BJ (cell line): ENCODE measurements around the gene PARP15. TPM values are rescaled to one million over a fixed set of nuclear protein-coding genes. Genes with fewer than 3 reads are reported as not detected.
A peak's percentile ranks its signal among the peaks of the same experiment; 100 is the strongest.
"Not testable (repeated sequence)": the region's sequence is repeated elsewhere in the genome, so short reads cannot be mapped to it uniquely, and the experiment has no call there.

Experiments
- CTCF ChIA-PET: fragments of 350-600 bp; formaldehyde crosslinking; extraction: SDS; loops from one replicate; lab custom pipeline; 2021; ENCODE audit warnings: antibody characterized with exemption, inconsistent platforms; lab: Yijun Ruan, JAX
- POLR2A ChIA-PET: fragments of 300-600 bp; sonication (Branson Sonifier 250); formaldehyde crosslinking; extraction: SDS; loops from one replicate; lab custom pipeline; 2021; ENCODE audit warnings: antibody characterized with exemption; lab: Charles Lee
- DNase-seq: peaks from one replicate; pipeline ENCODE4 v3.0.0-alpha.2; 2011; ENCODE audit warnings: low read depth
- H3K27me3 ChIP-seq: 2 replicates; pipeline ENCODE4 v1.6.0; 2011; ENCODE audit warnings: low read length; ENCODE audit not compliant: control insufficient read depth, insufficient read depth
- H3K36me3 ChIP-seq: 2 replicates; pipeline ENCODE4 v1.5.1; 2011; ENCODE audit warnings: low read length; ENCODE audit not compliant: control insufficient read depth, insufficient read depth
- H3K4me3 ChIP-seq: 2 replicates; pipeline ENCODE4 v1.5.1; 2011; ENCODE audit warnings: low read depth, mild to moderate bottlenecking, control low read depth, low read length
- CTCF ChIP-seq: IDR thresholded peaks from 2 replicates; pipeline ENCODE4 v1.5.1; 2011; ENCODE audit warnings: low read depth, mild to moderate bottlenecking, control low read depth, inconsistent platforms, low read length, moderate library complexity; ENCODE audit not compliant: insufficient read depth
- polyA plus RNA-seq: library from polyadenylated mRNA; depleted of rRNA; stranded (reverse); fragments of >200 nt; gene quantifications from 2 replicates; pipeline ENCODE4 v1.2.3, GENCODE V29; 2011

The PARP15 gene
- polyA plus RNA-seq, 1 experiment = 0.05 TPM

- ChIA-PET POLR2A (no interaction called here), CTCF (interaction anchor here (0.5 to 6.6 kb wide), 27 partner anchors 8 to 349 kb away, joined by 3 to 78 read pairs (median 5); partner anchors contain the start of genes DTX3L, FAM162A, PARP9 and SEMA5B)
- no peaks in the 10 kb centered on the region for H3K27me3 ChIP-seq
- peak overlapping the region; percentile 81 for H3K4me3 ChIP-seq
- DNase-seq = no peak
- no peaks in the 10 kb centered on the region for H3K36me3 ChIP-seq
- TF ChIP-seq CTCF = no peak
These were observed 102.5 kb downstream of the PARP15 start for GRCh38 chr3:122679882-122680474.

GRCh38 chr3:122680475-122681283 lies 103.2 kb downstream of the PARP15 start, which contains the start of gene PARP14:
Gene PARP14, plus strand, starts transcription at chr3:122680839. Its CDS starts 45 bp downstream, at chr3:122680884.
- CTCF ChIA-PET = interaction anchor here (1.0 to 6.6 kb wide), 11 partner anchors 116 to 348 kb away, joined by 3 to 78 read pairs (median 12); partner anchors contain the start of genes DTX3L, PARP9 and SEMA5B
- peak; percentile 25; the same call in 1 of the 2 replicates for TF ChIP-seq CTCF

GRCh38 chr3:122681284-122681973 lies 104.0 kb downstream of the PARP15 start:
- Histone ChIP-seq H3K4me3 (peak overlapping the region; percentile 81), H3K36me3 (no peaks in the 10 kb centered on the region), H3K27me3 (no peaks in the 10 kb centered on the region)
- DNase-seq = no peak
- TF ChIP-seq CTCF = no peak
- CTCF ChIA-PET = interaction anchor here (1.0 to 6.6 kb wide), 3 partner anchors 121 to 292 kb away, joined by 3 to 78 read pairs (median 12); no protein-coding TSS in a partner anchor
- POLR2A ChIA-PET = no interaction called here

More at GRCh38 chr3:122680475-122681283, 103.2 kb downstream of the PARP15 start, which contains the start of gene PARP14:
- no peaks in the 10 kb centered on the region for H3K36me3 ChIP-seq
- DNase-seq = no peak
- H3K4me3 ChIP-seq = peak within 1 kb of the TSS; percentile 81
- H3K27me3 ChIP-seq = no peaks in the 10 kb centered on the region
- POLR2A ChIA-PET = no interaction called here

- no peak for TF ChIP-seq CTCF
- H3K27me3 ChIP-seq = no peaks in the 10 kb centered on the region
- CTCF ChIA-PET = interaction anchor here (6.6 kb wide), 1 partner anchor 122 kb away, joined by 78 read pairs; no protein-coding TSS in a partner anchor
- peak overlapping the region; percentile 81 for H3K4me3 ChIP-seq
- POLR2A ChIA-PET = no interaction called here
- no peaks in the 10 kb centered on the region; the same call in 1 of the 2 replicates for H3K36me3 ChIP-seq
- no peak for DNase-seq
These were observed 104.5 kb downstream of the PARP15 start for GRCh38 chr3:122681974-122682409.

GRCh38 chr3:122682778-122683411 lies 105.4 kb downstream of the PARP15 start:
- POLR2A ChIA-PET, CTCF ChIA-PET: not testable (repeated sequence)

More at GRCh38 chr3:122682778-122683411, 105.4 kb downstream of the PARP15 start:
- H3K4me3 ChIP-seq, H3K27me3 ChIP-seq, DNase-seq, H3K36me3 ChIP-seq: not testable (repeated sequence)
